HepG2 (cell line): ENCODE measurements around the gene MAMSTR. TPM values are rescaled to one million over a fixed set of nuclear protein-coding genes. Genes with fewer than 3 reads are reported as not detected.

Experiments
- CEBPG ChIP-seq: IDR thresholded peaks from 2 replicates; pipeline ENCODE4 v1.6.1; 2016
- FOXK1 ChIP-seq: sonication (generic); formaldehyde crosslinking; IDR thresholded peaks from 2 replicates; pipeline ENCODE4 v1.4.0; 2020; ENCODE audit warnings: low read depth, missing genetic modification reagents, borderline replicate concordance
- GABPB1 ChIP-seq: IDR thresholded peaks from 2 replicates; pipeline ENCODE4 v1.6.1; 2016; ENCODE audit warnings: mild to moderate bottlenecking, missing genetic modification reagents, moderate library complexity, missing compliant biosample characterization
- MXD3 ChIP-seq: IDR thresholded peaks from 2 replicates; pipeline ENCODE4 v1.6.1; 2016; ENCODE audit warnings: mild to moderate bottlenecking, missing biosample characterization, missing genetic modification reagents
- SNAPC4 ChIP-seq: sonication (generic); formaldehyde crosslinking; IDR thresholded peaks from 2 replicates; pipeline ENCODE4 v1.4.0; 2020; ENCODE audit warnings: mild to moderate bottlenecking, missing genetic modification reagents
- TRIM24 ChIP-seq: sonication (generic); formaldehyde crosslinking; IDR thresholded peaks from 2 replicates; pipeline ENCODE4 v1.8.0; 2022; ENCODE audit warnings: mild to moderate bottlenecking, missing genetic modification reagents
- ZEB1 ChIP-seq: IDR thresholded peaks from 2 replicates; pipeline ENCODE4 v1.6.1; 2012; ENCODE audit warnings: mild to moderate bottlenecking, low read depth, inconsistent platforms; ENCODE audit not compliant: insufficient replicate concordance
- ZNF703 ChIP-seq: sonication (generic); formaldehyde crosslinking; IDR thresholded peaks from 2 replicates; pipeline ENCODE4 v1.5.1; 2020; ENCODE audit warnings: missing genetic modification reagents, mild to moderate bottlenecking, moderate library complexity, borderline replicate concordance
- ZNF710 ChIP-seq: sonication (generic); formaldehyde crosslinking; IDR thresholded peaks from 2 replicates; pipeline ENCODE4 v1.5.0; 2020; ENCODE audit warnings: mild to moderate bottlenecking, missing genetic modification reagents, borderline replicate concordance
- polyA plus RNA-seq, 8 experiments: library from polyadenylated mRNA; depleted of rRNA in 3 of 8; stranded (reverse) in 7 of 8; unstranded in 1 of 8; fragments of >200 nt; fragmentation: Illumina TruSeq in 4 of 8; extraction: Trizol in 4 of 8; gene quantifications; 2 replicates each; pipeline versions ENCODE4 v1.2.1 to v1.2.3, GENCODE V29; 2011 to 2016; ENCODE audit warnings: low read depth in 4 of 8, missing spikeins in 1 of 8, mixed read lengths in 1 of 8; ENCODE audit not compliant: insufficient read depth in 1 of 8
- total RNA-seq, 5 experiments: library from RNA; depleted of rRNA; stranded (reverse); fragments of >200 nt; fragmentation: Illumina TruSeq; extraction: Trizol; gene quantifications; 2 replicates each; pipeline ENCODE4 v1.2.3, GENCODE V29; 2016; ENCODE audit warnings: low read depth in 1 of 5
- TF ChIP-seq, protein P1 (sequence below): sonication (generic); formaldehyde crosslinking; IDR thresholded peaks from 2 replicates; pipeline ENCODE4 v1.4.0; 2020; ENCODE audit warnings: missing genetic modification reagents
- TF ChIP-seq, protein P2 (sequence below): sonication (generic); formaldehyde crosslinking; IDR thresholded peaks from 2 replicates; pipeline ENCODE4 v1.4.0; 2020; ENCODE audit warnings: missing genetic modification reagents
- TF ChIP-seq, protein P3 (sequence below): sonication (generic); formaldehyde crosslinking; IDR thresholded peaks from 2 replicates; pipeline ENCODE4 v1.5.0; 2020; ENCODE audit warnings: missing genetic modification reagents

Gene MAMSTR
- total and polyA plus RNA-seq, 2 of the 13 experiments (the other 11 are each of a cell fraction or from before 2014, with no cell fraction given), result 2.2 to 2.4 TPM

- TF ChIP-seq, protein P1, sequence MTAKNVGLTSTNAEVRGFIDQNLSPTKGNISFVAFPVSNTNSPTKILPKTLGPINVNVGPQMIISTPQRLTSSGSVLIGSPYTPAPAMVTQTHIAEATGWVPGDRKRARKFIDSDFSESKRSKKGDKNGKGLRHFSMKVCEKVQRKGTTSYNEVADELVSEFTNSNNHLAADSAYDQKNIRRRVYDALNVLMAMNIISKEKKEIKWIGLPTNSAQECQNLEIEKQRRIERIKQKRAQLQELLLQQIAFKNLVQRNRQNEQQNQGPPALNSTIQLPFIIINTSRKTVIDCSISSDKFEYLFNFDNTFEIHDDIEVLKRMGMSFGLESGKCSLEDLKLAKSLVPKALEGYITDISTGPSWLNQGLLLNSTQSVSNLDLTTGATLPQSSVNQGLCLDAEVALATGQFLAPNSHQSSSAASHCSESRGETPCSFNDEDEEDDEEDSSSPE, result no peak
- TF ChIP-seq SNAPC4 (CRISPR knock-in tag) (0 out of 2 replicates have a peak, but pooled peaks have one; percentile 36), ZEB1 (peak; percentile 72), FOXK1 (no peak), CEBPG (CRISPR knock-in tag) (no peak), GABPB1 (CRISPR knock-in tag) (no peak), ZNF710 (CRISPR knock-in tag) (peak; percentile 49; the same call in 1 of the 2 replicates), ZNF703 (CRISPR knock-in tag) (no peak), MXD3 (CRISPR knock-in tag) (0 out of 2 replicates have a peak, but pooled peaks have one; percentile 39), TRIM24 (CRISPR knock-in tag) (no peak)
- TF ChIP-seq, protein P2, sequence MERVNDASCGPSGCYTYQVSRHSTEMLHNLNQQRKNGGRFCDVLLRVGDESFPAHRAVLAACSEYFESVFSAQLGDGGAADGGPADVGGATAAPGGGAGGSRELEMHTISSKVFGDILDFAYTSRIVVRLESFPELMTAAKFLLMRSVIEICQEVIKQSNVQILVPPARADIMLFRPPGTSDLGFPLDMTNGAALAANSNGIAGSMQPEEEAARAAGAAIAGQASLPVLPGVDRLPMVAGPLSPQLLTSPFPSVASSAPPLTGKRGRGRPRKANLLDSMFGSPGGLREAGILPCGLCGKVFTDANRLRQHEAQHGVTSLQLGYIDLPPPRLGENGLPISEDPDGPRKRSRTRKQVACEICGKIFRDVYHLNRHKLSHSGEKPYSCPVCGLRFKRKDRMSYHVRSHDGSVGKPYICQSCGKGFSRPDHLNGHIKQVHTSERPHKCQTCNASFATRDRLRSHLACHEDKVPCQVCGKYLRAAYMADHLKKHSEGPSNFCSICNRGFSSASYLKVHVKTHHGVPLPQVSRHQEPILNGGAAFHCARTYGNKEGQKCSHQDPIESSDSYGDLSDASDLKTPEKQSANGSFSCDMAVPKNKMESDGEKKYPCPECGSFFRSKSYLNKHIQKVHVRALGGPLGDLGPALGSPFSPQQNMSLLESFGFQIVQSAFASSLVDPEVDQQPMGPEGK, result peak; percentile 50; the same call in 1 of the 2 replicates
- TF ChIP-seq, protein P3, sequence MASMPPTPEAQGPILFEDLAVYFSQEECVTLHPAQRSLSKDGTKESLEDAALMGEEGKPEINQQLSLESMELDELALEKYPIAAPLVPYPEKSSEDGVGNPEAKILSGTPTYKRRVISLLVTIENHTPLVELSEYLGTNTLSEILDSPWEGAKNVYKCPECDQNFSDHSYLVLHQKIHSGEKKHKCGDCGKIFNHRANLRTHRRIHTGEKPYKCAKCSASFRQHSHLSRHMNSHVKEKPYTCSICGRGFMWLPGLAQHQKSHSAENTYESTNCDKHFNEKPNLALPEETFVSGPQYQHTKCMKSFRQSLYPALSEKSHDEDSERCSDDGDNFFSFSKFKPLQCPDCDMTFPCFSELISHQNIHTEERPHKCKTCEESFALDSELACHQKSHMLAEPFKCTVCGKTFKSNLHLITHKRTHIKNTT (CRISPR knock-in tag), result no peak
Measured at GRCh38 chr19:48695743-48696352, 23.7 kb downstream of the MAMSTR start, which contains the start of gene FUT2 (continued).
